OCI-LY7 (cell line): Measurements from ENCODE around the gene LRRC74A. TPM values are rescaled to one million over a fixed set of nuclear protein-coding genes. Genes with fewer than 3 reads are reported as not detected.

ENCODE experiments used
- BruUV-seq: library from RNA; stranded (reverse); fragments of 400-500 nt; replicated peaks from 2 replicates; lab custom pipeline; 2021; lab: Mats Ljungman, UMichigan
- CTCF ChIA-PET: fragments of 300-600 bp; sonication (Branson Sonifier 250); formaldehyde crosslinking; loops from one replicate; lab custom pipeline; 2022; ENCODE audit warnings: antibody characterized with exemption; ENCODE audit not compliant: unreplicated experiment; lab: Charles Lee
- POLR2A ChIA-PET: fragments of 300-600 bp; sonication (Branson Sonifier 250); formaldehyde crosslinking; loops from one replicate; lab custom pipeline; 2022; ENCODE audit warnings: antibody characterized with exemption; lab: Charles Lee
- DNase-seq: peaks from one replicate; pipeline ENCODE4 v3.0.0-alpha.2; 2015; ENCODE audit warnings: low spot score
- H2AFZ ChIP-seq: fragments of 200-600 bp; sonication (generic), shearing (Covaris generic); 2 replicates; pipeline ENCODE4 v1.6.1; 2014; ENCODE audit warnings: mild to moderate bottlenecking, antibody characterized with exemption, low read length, moderate library complexity
- H3K27ac ChIP-seq: fragments of 200-600 bp; sonication (generic); 2 replicates; pipeline ENCODE4 v1.5.1; 2014; ENCODE audit warnings: mixed run types, low read depth, mild to moderate bottlenecking, moderate library complexity, low read length, inconsistent platforms; ENCODE audit not compliant: poor library complexity, severe bottlenecking
- H3K36me3 ChIP-seq: fragments of 200-600 bp; sonication (generic); 2 replicates; pipeline ENCODE4 v1.6.1; 2014; ENCODE audit warnings: mild to moderate bottlenecking, antibody characterized with exemption, low read length, moderate library complexity, mixed read lengths; ENCODE audit not compliant: insufficient read depth
- H3K4me1 ChIP-seq: fragments of 200-600 bp; sonication (generic); 2 replicates; pipeline ENCODE4 v1.5.1; 2014; ENCODE audit warnings: mild to moderate bottlenecking, low read length; ENCODE audit not compliant: insufficient read depth, poor library complexity, severe bottlenecking
- H3K4me2 ChIP-seq: fragments of 200-600 bp; sonication (generic); 2 replicates; pipeline ENCODE4 v1.6.1; 2014; ENCODE audit warnings: mild to moderate bottlenecking, low read length
- H3K4me3 ChIP-seq: fragments of 200-600 bp; sonication (generic); 2 replicates; pipeline ENCODE4 v1.5.1; 2014; ENCODE audit warnings: mild to moderate bottlenecking, low read depth, low read length; ENCODE audit not compliant: poor library complexity, severe bottlenecking
- H3K79me2 ChIP-seq: fragments of 200-600 bp; sonication (generic); 2 replicates; pipeline ENCODE4 v1.6.1; 2016; ENCODE audit warnings: low read depth, mild to moderate bottlenecking, low read length, moderate library complexity, mixed read lengths; ENCODE audit not compliant: insufficient read depth
- H3K9me2 ChIP-seq: fragments of 200-600 bp; sonication (generic); 2 replicates; pipeline ENCODE4 v1.6.1; 2016; ENCODE audit warnings: mild to moderate bottlenecking, low read length, mixed read lengths; ENCODE audit not compliant: insufficient read depth
- H3K9me3 ChIP-seq: fragments of 200-600 bp; sonication (generic); 2 replicates; pipeline ENCODE4 v1.6.1; 2014; ENCODE audit warnings: mild to moderate bottlenecking, mixed run types, low read length, mixed read lengths
- H4K20me1 ChIP-seq: fragments of 200-600 bp; sonication (generic); 2 replicates; pipeline ENCODE4 v1.6.1; 2014; ENCODE audit warnings: mild to moderate bottlenecking, antibody characterized with exemption, low read length, moderate library complexity, mixed read lengths; ENCODE audit not compliant: insufficient read depth
- EZH2phosphoT487 ChIP-seq: fragments of 200-600 bp; sonication (generic); IDR thresholded peaks from 2 replicates; pipeline ENCODE4 v1.6.1; 2018; ENCODE audit warnings: low read depth, borderline replicate concordance, mild to moderate bottlenecking, mixed run types, antibody characterized with exemption, low read length, moderate library complexity, mixed read lengths
- intact Hi-C: fragments of 100-400 bp; cut with micrococcal nuclease; formaldehyde crosslinking; loops from one replicate; pipeline ENCODE4 v1.10.0; 2022; ENCODE audit not compliant: unreplicated experiment
- total RNA-seq, 2 experiments: library from RNA; depleted of rRNA in 1 of 2; stranded (reverse); fragments of >200 nt in 1 of 2; shearing (Covaris generic) in 1 of 2; gene quantifications; 2 replicates each; pipeline ENCODE4 v1.2.3, GENCODE V29; 2014 to 2022
- TF ChIP-seq, protein P1 (sequence below): fragments of 200-600 bp; sonication (generic); conservative IDR thresholded peaks from 2 replicates; pipeline ENCODE4 v1.5.1; 2014; ENCODE audit warnings: mild to moderate bottlenecking, antibody characterized with exemption, low read length, moderate library complexity, mixed read lengths

The LRRC74A gene
- total RNA-seq, 2 experiments from 2014 or later: not detected

GRCh38 chr14:76855066-76855465 is 28.9 kb downstream of the LRRC74A start:
- Histone ChIP-seq H3K9me2 (no peaks in the 10 kb centered on the region), H3K4me2 (no peak overlapping the region), H3K79me2 (no peaks in the 10 kb centered on the region), H3K27ac (no peak overlapping the region), H3K9me3 (no peaks in the 10 kb centered on the region), H3K36me3 (no peaks in the 10 kb centered on the region), H4K20me1 (no peaks in the 10 kb centered on the region), H3K4me1 (no peaks in the 10 kb centered on the region), H3K4me3 (no peak overlapping the region), H2AFZ (no peak overlapping the region)
- DNase-seq: no peak
- ChIA-PET CTCF (no interaction called here), POLR2A (no interaction called here)
- intact Hi-C loops: no loop called here
- BruUV-seq: no TSS peak
- TF ChIP-seq EZH2phosphoT487: no peak
- TF ChIP-seq, protein P1, sequence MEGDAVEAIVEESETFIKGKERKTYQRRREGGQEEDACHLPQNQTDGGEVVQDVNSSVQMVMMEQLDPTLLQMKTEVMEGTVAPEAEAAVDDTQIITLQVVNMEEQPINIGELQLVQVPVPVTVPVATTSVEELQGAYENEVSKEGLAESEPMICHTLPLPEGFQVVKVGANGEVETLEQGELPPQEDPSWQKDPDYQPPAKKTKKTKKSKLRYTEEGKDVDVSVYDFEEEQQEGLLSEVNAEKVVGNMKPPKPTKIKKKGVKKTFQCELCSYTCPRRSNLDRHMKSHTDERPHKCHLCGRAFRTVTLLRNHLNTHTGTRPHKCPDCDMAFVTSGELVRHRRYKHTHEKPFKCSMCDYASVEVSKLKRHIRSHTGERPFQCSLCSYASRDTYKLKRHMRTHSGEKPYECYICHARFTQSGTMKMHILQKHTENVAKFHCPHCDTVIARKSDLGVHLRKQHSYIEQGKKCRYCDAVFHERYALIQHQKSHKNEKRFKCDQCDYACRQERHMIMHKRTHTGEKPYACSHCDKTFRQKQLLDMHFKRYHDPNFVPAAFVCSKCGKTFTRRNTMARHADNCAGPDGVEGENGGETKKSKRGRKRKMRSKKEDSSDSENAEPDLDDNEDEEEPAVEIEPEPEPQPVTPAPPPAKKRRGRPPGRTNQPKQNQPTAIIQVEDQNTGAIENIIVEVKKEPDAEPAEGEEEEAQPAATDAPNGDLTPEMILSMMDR: no peak

DNA sequence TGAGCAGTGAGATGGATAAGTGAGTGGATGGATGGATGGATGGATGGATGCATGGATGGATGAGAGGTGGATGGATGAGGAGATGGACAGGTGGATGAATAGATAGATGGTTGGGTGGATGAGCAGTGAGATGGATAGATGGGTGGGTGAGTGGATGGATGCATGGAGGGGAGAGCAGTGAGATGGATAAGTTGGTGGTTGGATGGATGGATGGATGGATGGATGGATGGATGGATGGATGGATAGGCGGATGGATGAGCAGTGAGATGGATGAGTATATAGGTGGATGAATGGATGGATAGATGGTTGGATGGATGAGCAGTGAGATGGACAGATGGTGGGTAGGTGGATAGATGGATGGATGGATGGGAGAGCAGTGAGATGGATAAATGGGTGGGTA is 30.6 kb downstream of the LRRC74A start:
- intact Hi-C loops: no loop called here
- H3K4me2 ChIP-seq: no peak overlapping the region
- TF ChIP-seq, protein P1: no peak
- no peak for TF ChIP-seq EZH2phosphoT487
- ChIA-PET CTCF (no interaction called here), POLR2A (no interaction called here)
- H3K9me2 ChIP-seq: no peaks in the 10 kb centered on the region
- no peaks in the 10 kb centered on the region for H3K36me3 ChIP-seq
- H3K79me2 ChIP-seq: no peaks in the 10 kb centered on the region
- no peaks in the 10 kb centered on the region for H3K4me1 ChIP-seq
- DNase-seq: no peak
- H3K27ac ChIP-seq: no peak overlapping the region
- no peaks in the 10 kb centered on the region for H4K20me1 ChIP-seq
- H2AFZ ChIP-seq: no peak overlapping the region
- no peak overlapping the region for H3K4me3 ChIP-seq
- H3K9me3 ChIP-seq: no peaks in the 10 kb centered on the region
- BruUV-seq: no TSS peak

GRCh38 chr14:76861574-76862255 is 35.5 kb downstream of the LRRC74A start:
- no peak for DNase-seq
- H3K4me3 ChIP-seq: no peak overlapping the region
- ChIA-PET CTCF (no interaction called here), POLR2A (no interaction called here)
- H3K79me2 ChIP-seq: no peaks in the 10 kb centered on the region
- no peak overlapping the region for H3K27ac ChIP-seq
- no peaks in the 10 kb centered on the region for H3K36me3 ChIP-seq
- H3K9me3 ChIP-seq: no peaks in the 10 kb centered on the region
- BruUV-seq: no TSS peak
- no peak overlapping the region for H2AFZ ChIP-seq
- intact Hi-C loops: no loop called here
- no peaks in the 10 kb centered on the region for H4K20me1 ChIP-seq
- H3K4me2 ChIP-seq: no peak overlapping the region
- H3K4me1 ChIP-seq: no peaks in the 10 kb centered on the region
- no peaks in the 10 kb centered on the region for H3K9me2 ChIP-seq
- no peak for TF ChIP-seq EZH2phosphoT487
- TF ChIP-seq, protein P1: no peak
